Measurements from ENCODE around the gene HSPH1.

HSPH1 gene

GRCh38 chr13:31195616-31196015, 33.9 kb upstream of the HSPH1 start:
- Histone ChIP-seq H2BK12ac (ENCODE audit: low read length) (no peak overlapping the region), H2BK5ac (ENCODE audit: low read length) (no peak overlapping the region), H3K4me3 (ENCODE audit: low read length in 2 of 2) (no peak overlapping the region), H2BK15ac (ENCODE audit: low read length) (no peak overlapping the region), H3K4me2 (ENCODE audit: insufficient read depth, low read length, poor library complexity, severe bottlenecking) (no peak overlapping the region), H3K9ac (ENCODE audit: low read depth, low read length, poor library complexity) (no peak overlapping the region), H4K91ac (ENCODE audit: low read depth, low read length, poor library complexity) (no peak overlapping the region), H3K4me1 (ENCODE audit: control insufficient read depth in 2 of 2, insufficient read depth in 1 of 2, low read depth in 1 of 2, low read length in 2 of 2) (peaks cover 0 to 1% of the 10 kb centered on the region in 2 donors), H3K14ac (ENCODE audit: low read length) (no peak overlapping the region), H3K27me3 (ENCODE audit: control insufficient read depth in 3 of 3, insufficient read depth in 3 of 3, low read depth in 1 of 3, low read length in 3 of 3) (no peaks in the 10 kb centered on the region), H3K23ac (ENCODE audit: low read depth, low read length, poor library complexity) (no peak overlapping the region), H3K4ac (ENCODE audit: low read length) (no peak overlapping the region), H2BK120ac (ENCODE audit: low read depth, low read length) (no peak overlapping the region), H3K18ac (ENCODE audit: low read length) (no peak overlapping the region), H3K9me3 (replicated peaks in 1 of 2; ENCODE audit: control insufficient read depth in 2 of 2, insufficient read depth in 1 of 2, low read depth in 1 of 2, low read length in 2 of 2) (no peaks in the 10 kb centered on the region), H3K27ac (replicated peaks; ENCODE audit: low read length) (no peak overlapping the region), H3K36me3 (replicated peaks in 1 of 2; ENCODE audit: control insufficient read depth in 2 of 2, insufficient read depth in 2 of 2, low read length in 2 of 2) (no peaks in the 10 kb centered on the region), H2AFZ (ENCODE audit: low read length) (no peak overlapping the region), H2AK5ac (ENCODE audit: low read depth, low read length) (no peak overlapping the region), H4K8ac (ENCODE audit: low read depth, low read length) (no peak overlapping the region), H3K79me1 (ENCODE audit: low read depth, low read length) (no peaks in the 10 kb centered on the region)
- WGBS, 2 donors (ENCODE audit: extremely low coverage in 2 of 2, insufficient read length in 2 of 2, insufficient replicate concordance in 1 of 2) = no CpG with 5 or more reads among the region's 4 CpGs
- DNase-seq (ENCODE audit: low spot score) = no peak

GRCh38 chr13:31192306-31192705, 30.6 kb upstream of the HSPH1 start:
- Histone ChIP-seq H4K8ac (ENCODE audit: low read depth, low read length) (no peak overlapping the region), H3K4me3 (ENCODE audit: low read length in 2 of 2) (no peak overlapping the region), H3K79me1 (ENCODE audit: low read depth, low read length) (no peaks in the 10 kb centered on the region), H3K27ac (replicated peaks; ENCODE audit: low read length) (no peak overlapping the region), H3K27me3 (ENCODE audit: control insufficient read depth in 3 of 3, insufficient read depth in 3 of 3, low read depth in 1 of 3, low read length in 3 of 3) (peaks cover 0 to 3% (median 0%) of the 10 kb centered on the region in 3 experiments), H3K4me2 (ENCODE audit: insufficient read depth, low read length, poor library complexity, severe bottlenecking) (no peak overlapping the region), H3K14ac (ENCODE audit: low read length) (no peak overlapping the region), H3K4me1 (ENCODE audit: control insufficient read depth in 2 of 2, insufficient read depth in 1 of 2, low read depth in 1 of 2, low read length in 2 of 2) (peaks cover 0 to 1% of the 10 kb centered on the region in 2 donors), H2AK5ac (ENCODE audit: low read depth, low read length) (no peak overlapping the region), H3K18ac (ENCODE audit: low read length) (no peak overlapping the region), H3K9me3 (replicated peaks in 1 of 2; ENCODE audit: control insufficient read depth in 2 of 2, insufficient read depth in 1 of 2, low read depth in 1 of 2, low read length in 2 of 2) (peaks cover 0 to 3% of the 10 kb centered on the region in 2 donors), H2BK15ac (ENCODE audit: low read length) (no peak overlapping the region), H3K36me3 (replicated peaks in 1 of 2; ENCODE audit: control insufficient read depth in 2 of 2, insufficient read depth in 2 of 2, low read length in 2 of 2) (no peaks in the 10 kb centered on the region), H2AFZ (ENCODE audit: low read length) (no peak overlapping the region), H4K91ac (ENCODE audit: low read depth, low read length, poor library complexity) (no peak overlapping the region), H3K4ac (ENCODE audit: low read length) (no peak overlapping the region), H2BK12ac (ENCODE audit: low read length) (no peak overlapping the region), H2BK5ac (ENCODE audit: low read length) (no peak overlapping the region), H3K23ac (ENCODE audit: low read depth, low read length, poor library complexity) (no peak overlapping the region), H3K9ac (ENCODE audit: low read depth, low read length, poor library complexity) (no peak overlapping the region), H2BK120ac (ENCODE audit: low read depth, low read length) (no peak overlapping the region)
- no peak for DNase-seq (ENCODE audit: low spot score)
- no CpG with 5 or more reads among the region's 6 CpGs for WGBS, 2 donors (ENCODE audit: extremely low coverage in 2 of 2, insufficient read length in 2 of 2, insufficient replicate concordance in 1 of 2)

- H3K9ac ChIP-seq (ENCODE audit: low read depth, low read length, poor library complexity) = no peak overlapping the region
- no peak overlapping the region for H3K27ac ChIP-seq (replicated peaks; ENCODE audit: low read length)
- H3K4me3 ChIP-seq (ENCODE audit: low read length in 2 of 2) = no peak overlapping the region
- no peak overlapping the region for H2BK120ac ChIP-seq (ENCODE audit: low read depth, low read length)
- no peaks in the 10 kb centered on the region for H3K4me1 ChIP-seq (ENCODE audit: control insufficient read depth in 2 of 2, insufficient read depth in 1 of 2, low read depth in 1 of 2, low read length in 2 of 2)
- H4K8ac ChIP-seq (ENCODE audit: low read depth, low read length) = no peak overlapping the region
- peaks cover 0 to 3% of the 10 kb centered on the region in 2 donors for H3K9me3 ChIP-seq (replicated peaks in 1 of 2; ENCODE audit: control insufficient read depth in 2 of 2, insufficient read depth in 1 of 2, low read depth in 1 of 2, low read length in 2 of 2)
- WGBS, 2 donors (ENCODE audit: extremely low coverage in 2 of 2, insufficient read length in 2 of 2, insufficient replicate concordance in 1 of 2) = no CpG with 5 or more reads among the region's 4 CpGs
- H3K4ac ChIP-seq (ENCODE audit: low read length) = no peak overlapping the region
- H4K91ac ChIP-seq (ENCODE audit: low read depth, low read length, poor library complexity) = no peak overlapping the region
- no peak overlapping the region for H3K4me2 ChIP-seq (ENCODE audit: insufficient read depth, low read length, poor library complexity, severe bottlenecking)
- no peak for DNase-seq (ENCODE audit: low spot score)
- no peak overlapping the region for H2BK5ac ChIP-seq (ENCODE audit: low read length)
- peaks cover 0 to 3% (median 0%) of the 10 kb centered on the region in 3 experiments for H3K27me3 ChIP-seq (ENCODE audit: control insufficient read depth in 3 of 3, insufficient read depth in 3 of 3, low read depth in 1 of 3, low read length in 3 of 3)
- H2BK12ac ChIP-seq (ENCODE audit: low read length) = no peak overlapping the region
- H3K18ac ChIP-seq (ENCODE audit: low read length) = no peak overlapping the region
- H2AFZ ChIP-seq (ENCODE audit: low read length) = no peak overlapping the region
- no peak overlapping the region for H2BK15ac ChIP-seq (ENCODE audit: low read length)
- no peak overlapping the region for H2AK5ac ChIP-seq (ENCODE audit: low read depth, low read length)
- no peaks in the 10 kb centered on the region for H3K79me1 ChIP-seq (ENCODE audit: low read depth, low read length)
- no peaks in the 10 kb centered on the region for H3K36me3 ChIP-seq (replicated peaks in 1 of 2; ENCODE audit: control insufficient read depth in 2 of 2, insufficient read depth in 2 of 2, low read length in 2 of 2)
- H3K14ac ChIP-seq (ENCODE audit: low read length) = no peak overlapping the region
- H3K23ac ChIP-seq (ENCODE audit: low read depth, low read length, poor library complexity) = no peak overlapping the region
Observed at GRCh38 chr13:31191748-31192147, 30.0 kb upstream of the HSPH1 start.

GRCh38 chr13:31184981-31185645, 23.4 kb upstream of the HSPH1 start:
- Histone ChIP-seq H4K8ac (ENCODE audit: low read depth, low read length) (no peak overlapping the region), H4K91ac (ENCODE audit: low read depth, low read length, poor library complexity) (no peak overlapping the region), H2BK120ac (ENCODE audit: low read depth, low read length) (no peak overlapping the region), H2BK5ac (ENCODE audit: low read length) (no peak overlapping the region), H3K4ac (ENCODE audit: low read length) (no peak overlapping the region), H3K9ac (ENCODE audit: low read depth, low read length, poor library complexity) (no peak overlapping the region), H3K18ac (ENCODE audit: low read length) (no peak overlapping the region), H2AFZ (ENCODE audit: low read length) (peak overlapping the region; percentile 72), H3K4me2 (ENCODE audit: insufficient read depth, low read length, poor library complexity, severe bottlenecking) (no peak overlapping the region), H3K14ac (ENCODE audit: low read length) (no peak overlapping the region), H3K9me3 (replicated peaks in 1 of 2; ENCODE audit: control insufficient read depth in 2 of 2, insufficient read depth in 1 of 2, low read depth in 1 of 2, low read length in 2 of 2) (peaks cover 0 to 3% of the 10 kb centered on the region in 2 donors), H3K79me1 (ENCODE audit: low read depth, low read length) (no peaks in the 10 kb centered on the region), H2BK12ac (ENCODE audit: low read length) (no peak overlapping the region), H2BK15ac (ENCODE audit: low read length) (no peak overlapping the region), H3K23ac (ENCODE audit: low read depth, low read length, poor library complexity) (no peak overlapping the region), H3K27ac (replicated peaks; ENCODE audit: low read length) (peak overlapping the region; percentile 17), H3K27me3 (ENCODE audit: control insufficient read depth in 3 of 3, insufficient read depth in 3 of 3, low read depth in 1 of 3, low read length in 3 of 3) (peaks cover 0 to 2% (median 0%) of the 10 kb centered on the region in 3 experiments), H2AK5ac (ENCODE audit: low read depth, low read length) (no peak overlapping the region), H3K4me3 (ENCODE audit: low read length in 2 of 2) (no peak overlapping the region), H3K4me1 (ENCODE audit: control insufficient read depth in 2 of 2, insufficient read depth in 1 of 2, low read depth in 1 of 2, low read length in 2 of 2) (peaks cover 5 to 7% of the 10 kb centered on the region in 2 donors), H3K36me3 (replicated peaks in 1 of 2; ENCODE audit: control insufficient read depth in 2 of 2, insufficient read depth in 2 of 2, low read length in 2 of 2) (no peaks in the 10 kb centered on the region)
- no CpG with 5 or more reads among the region's 7 CpGs for WGBS, 2 donors (ENCODE audit: extremely low coverage in 2 of 2, insufficient read length in 2 of 2, insufficient replicate concordance in 1 of 2)
- DNase-seq (ENCODE audit: low spot score) = no peak

Measured in neuronal stem cell (in vitro differentiated cells).